ENCODE measurements around the gene CRYGN.

CRYGN gene

DNA sequence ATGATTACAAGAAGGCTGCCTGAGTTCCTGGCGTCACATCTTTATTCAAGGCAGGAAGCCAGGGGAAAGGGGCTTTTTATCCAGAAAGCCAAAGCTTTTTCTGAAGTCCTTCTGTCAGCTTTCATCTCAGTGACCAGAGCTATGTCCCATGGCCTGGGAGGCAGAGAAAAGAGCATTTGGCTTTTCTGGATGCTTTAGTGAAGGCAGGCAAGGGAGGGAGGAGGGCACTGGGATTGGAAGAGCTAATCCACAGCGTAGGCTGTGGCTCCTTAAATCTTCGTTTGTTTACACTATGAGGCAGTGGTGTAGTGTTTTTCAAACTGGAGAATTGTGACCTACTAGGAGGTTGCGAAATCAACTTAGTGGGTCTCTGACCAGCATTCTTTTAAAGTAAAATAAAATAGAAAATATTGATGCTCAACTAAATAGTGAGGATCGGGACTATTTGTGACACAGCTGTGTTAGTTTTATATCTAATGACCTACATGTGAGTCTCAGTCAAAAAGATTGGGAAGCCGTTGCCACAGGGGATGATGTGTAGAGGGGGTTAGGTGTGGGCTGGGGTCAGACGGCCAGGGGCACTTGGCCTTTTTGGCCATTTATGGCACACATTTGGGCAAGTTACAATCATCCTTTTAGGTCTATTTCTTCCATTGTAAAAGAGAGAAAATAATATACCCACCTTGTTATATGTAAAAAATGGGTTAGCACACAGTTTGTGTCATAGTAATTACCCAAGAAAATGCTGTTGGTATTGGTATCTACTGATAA is 14.1 kb downstream of the CRYGN start:
- no peak for DNase-seq

DNA sequence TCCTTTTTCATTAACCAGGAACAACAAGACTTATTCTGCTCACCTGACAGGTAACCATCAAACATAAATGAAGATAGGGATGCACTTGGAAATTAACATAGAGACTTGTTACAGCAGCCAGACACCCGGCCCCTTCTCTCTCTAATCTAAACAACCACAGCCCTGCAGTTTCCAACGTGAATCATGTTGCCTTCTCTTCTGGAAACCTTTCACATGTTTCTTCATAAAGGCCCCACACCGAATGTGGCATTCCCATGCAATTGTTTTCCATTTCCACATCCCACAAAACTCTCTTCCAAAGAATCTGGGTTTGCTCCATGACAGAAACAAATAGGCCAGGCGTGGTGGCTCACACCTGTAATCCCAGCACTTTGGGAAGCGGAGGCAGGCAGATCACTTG is 15.1 kb downstream of the CRYGN start:
- no peak for DNase-seq

DNA sequence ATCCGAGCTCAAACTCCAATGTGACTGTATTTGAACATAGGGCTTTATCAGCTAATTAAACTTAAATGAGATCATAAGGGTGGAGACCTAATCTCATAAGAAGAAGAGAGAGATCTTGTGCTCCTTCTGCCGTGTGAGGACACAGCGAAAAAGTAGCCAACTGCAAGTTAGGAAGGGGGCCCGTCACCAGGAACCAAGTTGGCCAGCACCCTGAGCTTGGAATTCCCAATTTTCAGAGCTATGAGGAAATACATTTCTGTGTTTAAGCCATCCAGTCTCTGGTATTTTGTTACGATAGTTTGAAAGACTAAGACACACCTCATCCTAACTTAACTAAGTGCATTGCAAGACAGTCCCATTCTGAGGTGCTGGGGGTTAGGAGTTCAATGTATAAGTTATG is 16.0 kb downstream of the CRYGN start:
- no peak for DNase-seq

DNA sequence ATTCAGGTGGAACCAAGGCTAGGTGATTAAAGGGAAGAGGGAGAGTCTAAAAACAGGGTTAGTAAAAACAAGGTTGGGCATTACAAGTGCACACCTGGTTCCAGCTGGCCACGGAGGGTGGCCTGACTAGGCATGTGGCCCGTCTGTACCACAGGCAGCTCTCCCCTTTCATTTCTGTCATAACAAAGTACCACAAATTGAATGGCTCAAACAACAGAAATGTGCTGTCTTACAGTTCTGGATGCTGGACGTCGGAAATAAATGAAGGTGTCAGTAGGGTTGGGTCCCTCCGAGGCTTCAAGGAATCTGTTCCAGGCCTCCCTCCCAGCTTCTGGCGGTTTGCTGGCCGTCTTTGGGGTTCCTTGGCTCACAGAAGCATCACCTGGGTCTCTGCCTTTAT is 16.7 kb downstream of the CRYGN start:
- no peak for DNase-seq

DNA sequence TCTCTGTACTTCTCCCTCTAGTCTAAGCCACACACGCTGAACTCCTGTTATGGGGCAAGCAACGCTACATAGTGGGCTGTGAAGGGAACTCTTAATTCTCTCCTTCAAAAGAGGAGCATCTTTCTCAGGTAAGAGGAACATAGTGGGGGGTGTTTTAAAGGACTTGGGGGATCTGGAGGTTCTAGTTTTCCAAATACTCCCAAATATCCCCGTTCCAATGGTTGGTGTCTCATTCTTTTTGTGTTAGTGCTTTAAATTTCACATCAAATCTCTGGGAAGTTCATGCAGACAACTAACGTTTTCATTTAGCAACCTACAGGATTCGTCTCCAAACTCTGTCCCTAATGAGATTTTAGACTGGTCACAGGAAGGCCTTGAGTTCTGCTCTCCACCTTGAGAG is 17.7 kb downstream of the CRYGN start:
- DNase-seq: no peak

DNA sequence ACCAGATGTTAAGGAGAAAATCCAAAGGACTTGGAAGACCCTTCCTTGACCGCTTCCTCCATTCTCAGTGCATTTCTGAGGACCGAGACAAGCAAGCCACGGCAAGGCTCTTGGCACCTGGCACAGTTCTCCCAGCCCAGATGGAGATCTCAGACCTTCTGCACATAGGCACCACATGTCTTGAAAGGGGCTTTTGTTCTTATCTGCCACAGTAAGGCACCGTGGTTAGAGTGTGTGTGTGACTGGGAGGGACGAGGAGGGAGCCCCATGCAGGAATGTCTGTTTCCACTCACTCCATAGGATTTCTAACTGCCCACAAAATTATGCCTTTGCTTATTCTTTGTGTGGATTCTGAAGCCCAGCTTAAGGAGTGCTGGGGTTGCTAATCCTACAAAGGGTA is 19.8 kb downstream of the CRYGN start:
- no peak for DNase-seq

DNA sequence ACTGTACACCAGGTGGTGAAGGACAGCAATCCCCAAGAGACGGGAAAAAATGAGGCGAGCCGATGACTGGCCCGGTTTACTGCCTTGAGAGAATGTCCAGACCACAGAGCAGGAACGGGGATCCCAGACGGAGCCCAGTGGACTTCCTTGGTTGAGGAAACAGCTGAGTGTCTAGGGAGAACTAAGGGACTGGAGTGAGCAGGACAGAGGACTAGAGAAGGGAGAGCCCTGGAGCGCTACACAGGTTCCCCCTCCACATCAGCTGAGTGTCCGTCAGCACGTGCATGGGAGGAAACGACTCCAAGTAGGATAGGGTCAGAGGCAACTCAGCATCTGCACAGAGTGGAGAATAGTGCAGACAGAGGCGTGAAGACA is 23.0 kb downstream of the CRYGN start:
- DNase-seq: no peak

DNA sequence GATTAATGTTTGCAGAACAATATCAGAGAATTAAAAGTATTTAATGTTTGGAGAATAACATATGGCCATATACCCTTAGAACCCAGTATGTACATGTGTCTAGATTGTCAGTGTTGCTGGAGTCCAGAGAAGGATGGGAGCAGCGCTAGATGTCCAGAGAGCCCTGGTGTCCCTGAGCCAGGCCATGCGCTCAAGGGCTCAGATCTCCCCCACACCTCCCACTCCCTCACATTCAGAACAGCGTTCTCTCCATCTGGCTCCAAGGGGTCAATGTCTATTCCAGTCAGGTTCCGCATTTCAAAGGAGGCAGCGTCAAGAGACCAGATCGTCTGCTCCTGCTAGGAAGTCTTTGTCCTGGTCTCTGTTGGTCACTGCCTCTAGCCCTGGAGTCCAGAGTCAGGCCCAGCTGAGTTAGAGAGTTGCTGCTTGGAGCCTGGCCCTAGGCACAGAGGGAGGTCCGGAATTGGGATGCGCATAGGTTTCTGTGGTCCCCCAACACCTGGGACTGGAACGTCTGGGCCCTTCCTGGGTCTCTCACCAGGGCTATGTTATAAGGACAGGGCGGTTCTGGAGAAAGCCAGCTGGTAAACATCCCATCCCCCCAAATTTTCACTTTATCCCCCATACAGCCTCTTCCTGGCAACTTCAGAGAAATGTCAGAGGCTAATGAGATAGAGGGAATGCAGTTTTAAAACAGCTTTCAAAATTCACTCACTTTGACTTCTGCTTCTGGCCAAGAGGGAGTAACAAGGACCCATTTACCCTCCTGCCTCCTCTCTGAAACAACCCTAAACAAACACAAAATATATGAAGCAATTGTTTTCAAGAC is 23.6 kb downstream of the CRYGN start:
- DNase-seq: no peak

DNA sequence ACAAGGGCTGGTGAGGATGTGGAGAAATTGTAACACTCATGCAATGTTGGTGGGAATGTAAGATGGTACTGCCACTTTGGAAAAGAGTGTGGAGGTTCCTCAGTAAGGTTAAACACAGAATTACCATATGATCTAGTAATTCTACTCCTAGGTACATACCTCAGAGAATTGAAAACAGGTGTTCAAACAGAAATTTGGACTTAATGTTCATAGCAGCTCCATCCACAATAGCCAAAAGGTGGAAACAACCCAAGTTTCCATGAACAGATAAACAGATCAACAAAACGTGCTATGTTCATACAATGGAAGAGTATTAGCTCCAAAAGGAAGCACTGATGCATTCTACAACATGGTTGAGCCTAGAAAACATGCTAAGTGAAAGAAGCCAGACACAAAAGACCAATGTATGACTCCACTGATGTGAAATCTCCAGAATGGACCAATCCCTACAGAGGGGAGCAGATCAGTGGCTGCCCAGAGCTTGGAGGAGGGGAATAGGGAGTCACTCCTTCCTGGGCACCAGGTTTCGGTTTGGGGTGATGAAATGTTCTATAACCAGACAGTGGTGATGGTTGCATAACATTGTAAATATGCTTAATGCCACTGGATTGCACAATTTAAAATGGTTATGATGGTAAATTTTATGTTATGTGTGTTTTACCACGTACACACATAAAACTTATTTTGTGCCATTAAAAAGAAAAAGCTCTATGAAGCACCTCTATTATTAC is 24.4 kb downstream of the CRYGN start:
- DNase-seq: no peak

DNA sequence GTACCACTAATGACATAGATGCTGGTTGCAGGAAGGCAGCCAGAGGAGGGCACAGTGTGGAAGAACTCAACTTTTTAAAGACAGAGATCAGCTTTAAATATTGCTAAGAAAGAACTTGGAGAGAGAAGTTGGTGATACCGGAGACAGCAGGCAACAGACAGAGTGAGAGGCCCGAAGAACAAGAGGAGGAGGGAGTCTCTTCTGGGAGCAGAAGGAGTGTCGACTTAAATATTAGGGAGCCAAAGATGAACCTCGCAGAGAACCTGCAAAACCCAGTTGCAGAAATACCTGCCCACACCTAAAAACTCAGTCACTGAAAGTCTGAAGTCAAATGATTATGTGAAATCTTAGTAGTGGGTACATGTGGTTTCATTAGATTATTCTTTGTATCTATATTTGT is 26.7 kb downstream of the CRYGN start:
- no peak for DNase-seq

DNA sequence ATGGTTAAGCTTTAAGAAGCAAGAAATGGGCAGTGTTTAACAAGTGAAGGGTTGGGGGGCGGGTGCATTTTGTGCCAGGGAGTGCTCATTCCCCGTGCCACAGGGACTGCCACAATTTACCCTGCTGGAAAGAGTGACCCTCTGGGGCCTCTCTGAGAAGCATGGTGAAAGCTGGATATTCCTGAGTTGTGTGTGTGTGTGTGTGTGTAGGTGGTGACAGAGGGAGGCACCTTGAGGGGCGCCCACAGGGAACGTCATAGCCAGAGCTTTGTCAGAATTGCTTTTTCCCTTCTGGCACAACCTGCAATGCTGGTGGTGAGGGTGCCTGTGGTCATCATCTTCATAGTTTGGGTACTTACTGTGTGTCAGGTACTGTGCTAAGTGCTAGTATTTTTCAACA is 27.6 kb downstream of the CRYGN start:
- DNase-seq: no peak

DNA sequence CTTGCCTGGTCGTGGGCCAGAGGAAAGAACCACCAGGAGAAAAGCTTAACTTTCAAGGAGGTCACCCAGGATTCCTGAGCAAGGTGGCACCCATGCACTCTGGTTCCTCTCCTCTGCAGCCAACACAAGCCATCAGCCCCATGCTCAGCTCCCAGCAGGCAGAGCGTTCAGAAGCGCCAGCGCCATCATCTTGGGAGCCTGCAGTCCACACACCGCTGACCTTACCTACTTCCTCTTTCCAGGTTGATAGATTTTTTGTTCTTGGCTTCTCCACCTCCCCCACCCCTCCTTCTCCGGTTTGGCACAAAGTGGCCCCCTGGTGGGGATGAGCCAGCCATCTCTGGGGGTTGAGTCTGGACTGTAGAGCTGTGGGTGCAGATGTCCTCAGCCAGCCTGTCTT is 28.4 kb downstream of the CRYGN start:
- DNase-seq: no peak

DNA sequence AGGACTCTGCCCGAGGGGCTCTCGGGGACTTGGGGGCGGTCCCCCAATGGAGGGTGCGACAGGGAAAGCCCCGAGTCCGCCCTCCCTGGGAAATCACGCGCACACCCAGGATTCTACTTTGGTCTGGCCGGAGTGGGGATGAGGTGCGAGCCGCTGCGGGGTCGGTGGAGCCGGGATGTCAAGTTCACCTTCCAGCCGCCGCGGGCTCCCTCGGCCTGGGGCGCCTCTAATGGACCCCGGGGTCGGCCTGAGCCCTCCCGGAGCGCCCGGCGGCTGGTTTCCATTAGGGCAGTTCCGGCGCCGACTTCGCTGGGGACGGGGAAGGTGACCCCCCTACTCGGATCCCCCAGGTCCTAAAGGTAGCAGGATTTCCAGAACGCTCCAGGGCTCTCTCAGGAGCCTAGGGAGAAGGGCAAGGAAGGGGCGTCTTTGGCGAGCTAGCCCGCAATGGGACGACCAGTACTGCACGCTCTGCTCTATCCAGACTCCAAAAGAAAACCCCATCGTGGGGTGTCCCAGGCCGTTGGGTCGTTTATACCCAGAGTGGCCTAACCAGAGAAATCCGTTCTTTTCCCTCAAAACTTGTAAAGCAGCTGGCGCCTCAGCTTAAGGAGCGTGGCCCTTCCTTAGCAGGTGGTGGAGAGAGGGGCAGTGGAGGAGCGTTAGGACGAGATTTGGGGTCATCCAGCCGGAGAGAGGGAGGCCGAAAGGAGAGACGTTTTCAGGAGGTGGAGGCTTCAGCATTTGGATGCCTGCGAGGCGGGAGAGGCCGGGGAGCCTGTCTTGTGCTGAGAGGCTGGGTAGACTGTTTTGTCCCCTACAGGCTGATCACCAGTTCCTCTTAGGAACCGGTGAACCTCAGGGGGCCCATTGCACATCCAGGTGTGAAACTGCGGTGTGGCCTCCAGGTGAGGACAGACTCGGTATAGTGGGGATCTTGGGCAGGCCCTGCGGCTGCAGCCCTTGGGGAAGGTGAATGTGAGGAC is 29.2 kb downstream of the CRYGN start:
- DNase-seq: no peak

DNA sequence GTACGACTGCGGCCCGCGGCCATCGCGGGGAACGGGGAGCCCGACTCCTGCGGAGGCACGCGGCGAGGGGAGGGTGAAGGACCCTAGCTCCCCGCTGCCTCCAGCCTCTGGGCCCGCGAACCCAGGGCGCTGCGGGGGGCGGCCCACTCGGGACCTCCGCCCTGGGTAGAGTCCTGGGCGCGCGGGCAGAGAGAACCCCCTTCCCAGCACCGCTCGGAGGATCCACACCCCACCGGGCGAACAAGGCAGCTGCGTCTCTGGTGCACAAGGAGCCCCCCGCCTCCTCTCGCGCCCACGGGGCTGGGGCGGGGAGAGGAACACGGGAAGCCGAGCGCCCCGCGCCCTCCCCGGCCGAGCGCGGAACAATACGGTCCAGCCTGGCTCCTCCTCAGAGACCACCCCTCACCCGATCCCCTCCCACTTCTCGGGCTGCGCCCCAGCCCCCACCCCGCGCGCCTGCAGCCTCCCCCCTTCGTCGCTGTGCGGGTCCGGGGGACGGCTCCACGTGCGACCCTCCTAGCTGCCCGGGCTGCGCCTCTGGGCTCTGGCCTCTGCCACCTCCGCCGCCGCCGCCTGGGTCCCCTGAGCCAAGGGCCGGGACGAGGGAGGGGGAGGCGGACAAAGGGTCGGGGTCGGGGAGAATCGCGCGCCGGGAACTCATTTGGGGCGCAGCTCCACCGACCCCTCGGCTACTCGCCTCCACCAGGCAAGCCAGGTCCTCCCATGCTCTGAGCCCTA is 30.1 kb downstream of the CRYGN start, which contains the start of gene WDR86:
Gene WDR86, minus strand, starts transcription at position 372 of the 738 bp plus-strand sequence. CDS start 449 bp downstream, outside the sequence.
- peak in 1 of 2 donors; percentile 31 for DNase-seq

DNA sequence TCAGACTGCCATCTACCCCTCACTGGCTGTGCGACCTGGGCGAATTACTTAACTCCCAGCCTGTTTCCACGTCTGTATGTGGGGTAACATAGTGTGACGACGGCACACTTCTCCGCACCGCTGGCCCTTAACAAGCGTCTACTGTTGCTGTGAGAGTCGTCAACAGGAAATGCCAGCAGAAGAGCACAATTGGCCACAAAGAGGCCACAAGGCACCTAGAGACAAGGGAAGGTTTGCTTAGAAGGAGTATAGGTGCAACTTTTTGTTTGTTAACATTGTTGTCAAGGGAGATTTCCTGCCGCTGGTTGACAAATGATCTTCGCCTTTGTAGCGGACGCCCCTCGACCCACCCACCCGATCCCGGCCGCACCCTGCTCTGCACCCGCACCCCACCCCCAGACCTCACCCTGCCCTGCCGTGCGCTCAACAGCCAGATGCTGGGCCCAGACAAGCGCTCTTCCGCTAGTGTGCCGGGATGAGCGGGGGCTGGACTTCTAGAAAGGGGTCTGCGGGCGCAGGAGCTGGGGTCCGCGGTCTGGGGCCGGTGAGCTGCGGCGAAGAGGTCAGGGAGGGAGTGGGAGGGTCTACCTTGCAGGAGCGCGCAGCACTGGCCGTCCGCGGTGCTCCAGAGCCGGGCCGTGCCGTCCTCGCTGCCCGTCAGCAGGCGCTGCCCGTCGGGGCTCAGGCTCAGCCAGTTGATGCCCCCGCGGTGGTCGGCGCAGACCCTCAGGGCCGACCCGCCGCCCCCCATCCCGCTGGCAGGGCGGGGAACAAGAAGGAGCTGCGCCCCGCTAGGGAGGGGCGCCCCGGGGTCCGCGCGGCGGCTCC is 30.9 kb downstream of the CRYGN start:
- DNase-seq: peak in 1 of 2 donors; percentile 52

DNA sequence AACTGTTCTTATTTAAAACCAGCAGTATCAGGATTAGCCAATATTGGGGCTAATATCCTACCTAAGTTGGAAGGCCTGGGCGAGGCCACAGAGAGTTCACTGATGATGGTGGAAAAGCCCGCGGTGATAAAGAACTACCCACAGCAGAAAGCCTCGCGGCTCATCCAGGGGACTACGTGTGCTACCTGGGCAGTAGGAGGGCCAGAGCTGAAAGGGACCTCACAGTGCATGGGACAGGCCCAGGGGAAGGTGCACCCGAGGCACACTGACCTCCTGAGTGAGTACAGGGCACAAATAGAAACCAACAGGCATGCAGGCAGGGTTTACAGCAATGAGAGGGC is 31.5 kb downstream of the CRYGN start:
- DNase-seq: no peak

DNA sequence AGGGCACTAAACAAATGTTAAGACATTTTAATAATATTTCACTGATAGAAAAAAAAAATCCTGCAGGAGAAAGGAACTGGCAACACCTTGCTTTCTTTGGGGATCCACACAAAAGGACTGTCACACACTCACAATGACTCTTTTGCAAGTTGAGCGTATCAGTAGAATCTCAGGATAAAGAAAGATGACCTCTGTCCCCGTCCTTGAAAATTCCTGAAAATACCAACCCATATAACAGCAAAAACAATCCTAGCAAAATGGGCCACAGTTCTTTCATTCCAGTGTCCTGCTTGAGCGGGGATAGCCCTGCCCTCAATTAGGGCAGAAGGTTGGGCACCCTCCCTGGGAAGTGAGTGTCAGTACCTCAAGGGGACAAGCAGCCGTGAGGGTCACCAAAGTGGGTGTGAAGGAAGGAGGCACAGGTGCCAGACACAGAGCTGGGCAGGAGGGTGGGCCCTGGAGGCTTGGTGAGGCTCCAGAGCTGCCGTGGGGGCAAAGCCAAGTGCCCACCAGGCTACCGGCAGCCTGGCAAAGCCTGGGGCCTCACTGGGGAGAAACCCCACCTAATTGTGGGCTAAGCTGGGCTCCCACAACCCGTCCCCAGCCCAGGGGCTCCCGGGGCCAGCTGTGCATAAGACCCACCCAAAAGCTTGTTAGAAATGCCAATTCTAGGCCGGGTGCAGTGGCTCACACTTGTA is 32.9 kb downstream of the CRYGN start:
- DNase-seq: no peak

DNA sequence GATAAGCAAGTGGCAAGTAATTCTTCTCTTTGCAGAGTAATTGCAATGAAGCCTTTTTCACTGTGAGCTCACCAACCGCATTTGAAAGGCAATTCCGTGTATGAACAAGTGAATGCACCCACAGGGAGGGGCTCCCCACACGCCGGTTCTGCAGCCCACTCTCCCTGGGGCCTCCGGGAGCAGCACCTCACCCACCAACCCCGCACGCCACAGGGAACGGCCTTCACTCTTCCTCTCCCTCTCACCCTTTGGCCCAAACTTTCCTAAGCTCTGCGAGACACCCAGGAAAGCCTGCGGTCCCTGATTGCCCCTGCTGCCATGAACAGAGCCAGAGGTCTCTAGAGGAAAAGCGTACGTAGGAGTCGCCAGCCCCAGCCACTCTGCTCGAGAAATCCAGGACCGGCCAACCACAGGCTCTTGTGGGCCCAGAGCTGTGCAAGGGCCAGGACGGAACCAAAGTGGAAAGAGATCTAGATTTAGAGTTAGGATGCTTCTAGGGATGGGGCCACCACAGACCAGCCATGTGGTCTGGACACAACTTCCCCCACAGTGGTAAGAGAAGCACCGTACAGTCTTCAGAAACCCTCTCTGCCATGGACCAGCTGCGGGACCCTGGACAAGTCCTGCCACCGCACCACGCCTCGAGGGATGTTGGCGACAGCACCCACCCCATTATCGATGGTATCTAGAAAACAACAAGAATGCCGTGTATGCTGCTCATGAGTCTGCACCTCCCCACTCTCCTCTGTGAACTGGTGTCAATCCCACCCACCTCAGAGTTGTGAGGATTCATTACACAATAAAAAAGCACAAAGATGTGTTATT is 33.7 kb downstream of the CRYGN start:
- no peak for DNase-seq

DNA sequence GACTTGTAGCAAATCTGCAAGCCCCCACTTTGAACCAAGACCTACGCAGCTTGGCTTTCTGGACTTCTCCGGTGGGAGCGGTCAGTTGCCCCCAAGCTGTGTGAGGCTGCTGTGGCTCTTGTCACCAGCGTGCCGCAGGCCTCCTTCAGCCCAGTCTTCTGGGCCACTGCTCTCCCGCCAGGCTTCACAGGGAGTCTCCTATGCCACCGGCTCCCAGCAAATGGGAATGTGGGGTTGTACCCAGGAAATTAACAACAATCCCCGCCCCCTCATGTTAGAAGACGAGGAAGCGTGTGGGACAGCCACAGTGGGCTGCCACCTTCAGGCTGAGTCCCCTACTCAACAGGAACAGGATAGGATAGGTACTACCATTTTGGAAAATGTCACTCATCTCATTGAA is 34.4 kb downstream of the CRYGN start:
- DNase-seq: no peak
